Endothelial cell of umbilical vein (primary cell): ENCODE results near the gene MEX3C. TPM values are rescaled to one million over a fixed set of nuclear protein-coding genes. Genes with fewer than 3 reads are reported as not detected.

ENCODE experiments used
- BruUV-seq: library from RNA; stranded (reverse); fragments of 400-500 nt; replicated peaks from 2 replicates; lab custom pipeline; 2021; lab: Mats Ljungman, UMichigan
- CTCF ChIA-PET: fragments of 300-600, 350-600 bp; sonication (Branson Sonifier 250); formaldehyde crosslinking; loops from one replicate; lab custom pipeline; 2021; ENCODE audit warnings: antibody characterized with exemption, inconsistent platforms; lab: Charles Lee
- POLR2A ChIA-PET: fragments of 300-600, 350-600 bp; sonication (Branson Sonifier 250); formaldehyde crosslinking; loops from one replicate; lab custom pipeline; 2021; ENCODE audit warnings: antibody characterized with exemption, inconsistent platforms; lab: Charles Lee
- DNase-seq: peaks from one replicate; pipeline ENCODE4 v3.0.0-alpha.2; 2011; ENCODE audit warnings: low read depth, low spot score
- FAIRE-seq: peaks from 2 replicates; lab custom pipeline; 2011; peaks lifted over from hg19 to GRCh38; lab: Jason Lieb, UNC
- H2AFZ ChIP-seq: 2 replicates; pipeline ENCODE4 v1.6.0; 2012; ENCODE audit warnings: low read depth, low read length, control low read depth, inconsistent platforms
- H3K27ac ChIP-seq: 2 replicates; pipeline ENCODE4 v1.5.1; 2011; ENCODE audit warnings: low read depth, mild to moderate bottlenecking, control low read depth, low read length, moderate library complexity; ENCODE audit not compliant: insufficient read depth
- H3K27me3 ChIP-seq, 2 experiments: 2 replicates each; pipeline versions ENCODE4 v1.6.0 to v1.6.1; 2011; ENCODE audit warnings: low read length in 2 of 2, mixed read lengths in 1 of 2; ENCODE audit not compliant: control insufficient read depth in 2 of 2, insufficient read depth in 2 of 2
- H3K36me3 ChIP-seq, 2 experiments: 2 replicates in 1 of 2; 3 replicates in 1 of 2; pipeline ENCODE4 v1.5.1; 2011; ENCODE audit warnings: low read length in 2 of 2, mild to moderate bottlenecking in 1 of 2, moderate library complexity in 1 of 2; ENCODE audit not compliant: control insufficient read depth in 2 of 2, insufficient read depth in 2 of 2; ENCODE audit errors: extremely low read depth in 1 of 2
- H3K4me1 ChIP-seq: 3 replicates; pipeline ENCODE4 v1.5.1; 2011; ENCODE audit warnings: mild to moderate bottlenecking, low read length; ENCODE audit not compliant: control insufficient read depth, insufficient read depth; ENCODE audit errors: extremely low read depth
- H3K4me2 ChIP-seq: 2 replicates; pipeline ENCODE4 v1.6.1; 2011; ENCODE audit warnings: low read length, control low read depth, mixed read lengths; ENCODE audit not compliant: insufficient read depth
- H3K4me3 ChIP-seq, 3 experiments: fragments of 200-600 bp in 1 of 3; sonication (generic), shearing (Covaris generic) in 1 of 3; replicated peaks in 1 of 3; 2 replicates each; pipeline ENCODE4 v1.5.1; 2011 to 2016; ENCODE audit warnings: control low read depth in 3 of 3, low read length in 3 of 3, mild to moderate bottlenecking in 2 of 3, inconsistent platforms in 1 of 3, low read depth in 1 of 3, moderate library complexity in 1 of 3; ENCODE audit not compliant: insufficient read depth in 1 of 3
- H3K79me2 ChIP-seq: 2 replicates; pipeline ENCODE4 v1.6.0; 2012; ENCODE audit warnings: low read length, inconsistent platforms; ENCODE audit not compliant: control insufficient read depth, insufficient read depth
- H3K9ac ChIP-seq: replicated peaks from 2 replicates; pipeline ENCODE3; 2011; ENCODE audit warnings: low read length, control low read depth; ENCODE audit not compliant: insufficient read depth; ENCODE audit errors: extremely low read depth
- H3K9me1 ChIP-seq: replicated peaks from 3 replicates; pipeline ENCODE4 v1.6.0; 2011; ENCODE audit warnings: mild to moderate bottlenecking, low read length; ENCODE audit not compliant: control insufficient read depth, insufficient read depth; ENCODE audit errors: extremely low read depth
- H3K9me3 ChIP-seq: replicated peaks from 2 replicates; pipeline ENCODE4 v1.5.1; 2012; ENCODE audit warnings: low read length, inconsistent platforms; ENCODE audit not compliant: control insufficient read depth, insufficient read depth
- H4K20me1 ChIP-seq: replicated peaks from 2 replicates; pipeline ENCODE3; 2011; ENCODE audit warnings: mild to moderate bottlenecking, low read length; ENCODE audit not compliant: control insufficient read depth, insufficient read depth; ENCODE audit errors: extremely low read depth
- EZH2 ChIP-seq: IDR thresholded peaks from 2 replicates; pipeline ENCODE4 v1.6.1; 2012; ENCODE audit warnings: borderline replicate concordance, low read depth, mild to moderate bottlenecking, moderate library complexity, low read length, inconsistent platforms; ENCODE audit not compliant: severe bottlenecking
- FOS ChIP-seq: IDR thresholded peaks from 2 replicates; pipeline ENCODE4 v1.6.1; 2011; ENCODE audit warnings: mild to moderate bottlenecking, low read length, moderate library complexity, borderline replicate concordance; ENCODE audit not compliant: insufficient read depth
- GATA2 ChIP-seq: IDR thresholded peaks from 2 replicates; pipeline ENCODE4 v1.7.0; 2011; ENCODE audit warnings: low read depth, mild to moderate bottlenecking, moderate library complexity, mixed read lengths, low read length; ENCODE audit not compliant: insufficient read length, insufficient read depth
- JUN ChIP-seq: IDR thresholded peaks from 2 replicates; pipeline ENCODE4 v1.6.1; 2011; ENCODE audit warnings: borderline replicate concordance, low read depth; ENCODE audit not compliant: insufficient read length, insufficient read depth
- MYC ChIP-seq: IDR thresholded peaks from one replicate; pipeline ENCODE4 v1.6.1; 2011; ENCODE audit warnings: mild to moderate bottlenecking, low read depth, low read length
- POLR2A ChIP-seq: IDR thresholded peaks from 2 replicates; pipeline ENCODE4 v1.6.1; 2012; ENCODE audit warnings: low read depth, mild to moderate bottlenecking, control low read depth, low read length
- POLR2AphosphoS5 ChIP-seq: IDR thresholded peaks from 2 replicates; pipeline ENCODE4 v1.6.1; 2012; ENCODE audit warnings: low read depth, mild to moderate bottlenecking, control low read depth, low read length, moderate library complexity; ENCODE audit not compliant: insufficient read depth
- dilution Hi-C: fragments of 300-500 bp; cut with MboI; formaldehyde crosslinking; loops from one replicate; pipeline ENCODE4 v1.15.0; 2019; ENCODE audit warnings: low sequenced_read_pairs; ENCODE audit not compliant: extremely low pct_ligation_motif_present
- intact Hi-C: fragments of 100-400 bp; cut with micrococcal nuclease; formaldehyde crosslinking; loops from one replicate; pipeline ENCODE4 v1.10.0; 2022
- polyA plus RNA-seq, 4 experiments: library from polyadenylated mRNA; depleted of rRNA in 3 of 4; stranded (reverse) in 3 of 4; unstranded in 1 of 4; fragments of >200 nt; gene quantifications; 2 replicates each; pipeline versions ENCODE4 v1.2.1 to v1.2.3, GENCODE V29; 2011 to 2012; ENCODE audit warnings: missing spikeins in 1 of 4
- total RNA-seq: library from RNA; stranded (reverse); gene quantifications from 2 replicates; pipeline ENCODE4 v1.2.3, GENCODE V29; 2021
- TF ChIP-seq, protein P1 (sequence below): IDR thresholded peaks from 2 replicates; pipeline ENCODE4 v1.6.1; 2011; ENCODE audit not compliant: insufficient read depth, insufficient read length
- TF ChIP-seq, protein P2 (sequence below), 2 donors: IDR thresholded peaks; 1 replicate in 1 of 2; 2 replicates in 1 of 2; pipeline ENCODE4 v1.5.1; 2011; ENCODE audit warnings: low read length in 2 of 2, mild to moderate bottlenecking in 2 of 2, moderate library complexity in 2 of 2, control low read depth in 1 of 2, inconsistent platforms in 1 of 2, low read depth in 1 of 2; ENCODE audit not compliant: insufficient read depth in 1 of 2; ENCODE audit errors: extremely low read depth in 1 of 2

The MEX3C gene
- total and polyA plus RNA-seq, 2 donors (not counting 3 experiments of a cell fraction or from before 2014, with no cell fraction given): 23.4 to 45.7 TPM

DNA sequence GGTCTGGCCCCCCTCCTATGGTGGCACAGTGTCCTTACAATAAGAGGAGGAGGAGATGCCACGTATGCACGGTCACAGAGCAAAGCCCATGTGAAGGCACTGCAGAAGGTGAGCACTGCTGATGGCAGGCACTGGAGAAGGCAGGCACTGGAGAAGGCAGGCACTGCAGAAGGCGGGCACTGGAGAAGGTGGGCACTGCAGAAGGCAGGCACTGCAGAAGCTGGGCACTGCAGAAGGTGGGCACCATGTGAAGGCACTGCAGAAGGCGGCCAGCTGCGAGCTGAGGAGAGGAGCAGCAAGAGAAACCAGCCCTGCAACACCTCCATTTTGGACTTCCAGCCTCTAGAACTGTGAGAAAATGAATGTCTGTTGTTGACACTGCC, 46.3 kb downstream of the MEX3C start:
- FAIRE-seq (no peak), DNase-seq (no peak)
- dilution Hi-C loops (no loop called here), intact Hi-C loops (no loop called here)
- Histone ChIP-seq H3K4me2 (no peak overlapping the region), H3K4me1 (no peaks in the 10 kb centered on the region), H3K9me1 (no peaks in the 10 kb centered on the region), H3K27ac (no peak overlapping the region), H3K27me3 (no peaks in the 10 kb centered on the region), H3K4me3 (no peak overlapping the region), H3K79me2 (no peaks in the 10 kb centered on the region), H3K9me3 (no peaks in the 10 kb centered on the region), H3K36me3 (no peaks in the 10 kb centered on the region), H4K20me1 (no peaks in the 10 kb centered on the region), H2AFZ (no peak overlapping the region), H3K9ac (no peak overlapping the region)
- ChIA-PET CTCF (no interaction called here), POLR2A (no interaction called here)
- no peak for TF ChIP-seq POLR2AphosphoS5
- TF ChIP-seq FOS: no peak
- TF ChIP-seq MYC: no peak
- no TSS peak for BruUV-seq

DNA sequence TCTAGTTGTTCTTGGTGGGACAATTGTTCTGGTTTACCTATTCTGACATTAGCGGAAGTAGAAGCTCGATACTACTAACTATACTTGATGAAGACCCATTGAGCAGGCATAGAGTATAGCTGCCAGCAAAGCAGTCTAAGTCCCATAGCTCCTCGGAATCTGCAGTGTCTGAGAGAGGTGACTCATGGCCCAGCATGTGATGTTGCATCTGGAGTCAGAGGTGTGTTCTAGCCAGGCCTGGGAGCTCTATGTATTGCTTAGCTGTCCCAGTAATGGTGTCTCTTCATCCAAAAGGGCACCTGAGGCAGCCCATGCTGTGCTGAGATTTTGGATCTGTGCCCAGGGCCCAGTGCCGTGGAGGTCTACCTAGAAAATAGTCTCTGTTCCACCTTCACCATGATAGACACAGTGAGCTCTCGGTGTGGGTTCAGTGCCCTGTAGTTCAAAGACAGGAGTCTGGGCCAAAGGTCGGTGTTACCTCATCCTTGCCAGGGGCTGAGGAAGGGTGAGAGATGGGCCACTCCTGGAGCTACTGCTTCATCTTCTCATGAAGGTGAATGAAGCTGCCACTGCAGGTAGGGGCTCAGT, 47.3 kb downstream of the MEX3C start:
- TF ChIP-seq, protein P1, sequence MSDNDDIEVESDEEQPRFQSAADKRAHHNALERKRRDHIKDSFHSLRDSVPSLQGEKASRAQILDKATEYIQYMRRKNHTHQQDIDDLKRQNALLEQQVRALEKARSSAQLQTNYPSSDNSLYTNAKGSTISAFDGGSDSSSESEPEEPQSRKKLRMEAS: no peak
- TF ChIP-seq POLR2AphosphoS5 (no peak), POLR2A (no peak), FOS (no peak), GATA2 (no peak), EZH2 (no peak), MYC (no peak), JUN (no peak)
- TF ChIP-seq, protein P2, sequence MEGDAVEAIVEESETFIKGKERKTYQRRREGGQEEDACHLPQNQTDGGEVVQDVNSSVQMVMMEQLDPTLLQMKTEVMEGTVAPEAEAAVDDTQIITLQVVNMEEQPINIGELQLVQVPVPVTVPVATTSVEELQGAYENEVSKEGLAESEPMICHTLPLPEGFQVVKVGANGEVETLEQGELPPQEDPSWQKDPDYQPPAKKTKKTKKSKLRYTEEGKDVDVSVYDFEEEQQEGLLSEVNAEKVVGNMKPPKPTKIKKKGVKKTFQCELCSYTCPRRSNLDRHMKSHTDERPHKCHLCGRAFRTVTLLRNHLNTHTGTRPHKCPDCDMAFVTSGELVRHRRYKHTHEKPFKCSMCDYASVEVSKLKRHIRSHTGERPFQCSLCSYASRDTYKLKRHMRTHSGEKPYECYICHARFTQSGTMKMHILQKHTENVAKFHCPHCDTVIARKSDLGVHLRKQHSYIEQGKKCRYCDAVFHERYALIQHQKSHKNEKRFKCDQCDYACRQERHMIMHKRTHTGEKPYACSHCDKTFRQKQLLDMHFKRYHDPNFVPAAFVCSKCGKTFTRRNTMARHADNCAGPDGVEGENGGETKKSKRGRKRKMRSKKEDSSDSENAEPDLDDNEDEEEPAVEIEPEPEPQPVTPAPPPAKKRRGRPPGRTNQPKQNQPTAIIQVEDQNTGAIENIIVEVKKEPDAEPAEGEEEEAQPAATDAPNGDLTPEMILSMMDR (IDR thresholded peaks at IDR 0.05; ENCODE audit: extremely low read depth in 1 of 2, insufficient read depth in 1 of 2, low read depth in 1 of 2, low read length in 2 of 2): no peak
- H3K4me3 ChIP-seq: no peak overlapping the region
- dilution Hi-C loops (no loop called here), intact Hi-C loops (no loop called here)
- no peaks in the 10 kb centered on the region for H3K9me3 ChIP-seq
- ChIA-PET POLR2A (no interaction called here), CTCF (no interaction called here)
- no peak overlapping the region for H3K27ac ChIP-seq
- no peak for FAIRE-seq
- H3K9ac ChIP-seq: no peak overlapping the region
- BruUV-seq: no TSS peak
- H3K36me3 ChIP-seq: no peaks in the 10 kb centered on the region
- H3K79me2 ChIP-seq: no peaks in the 10 kb centered on the region
- DNase-seq: no peak
- H3K27me3 ChIP-seq: no peaks in the 10 kb centered on the region
- no peaks in the 10 kb centered on the region for H4K20me1 ChIP-seq
- no peaks in the 10 kb centered on the region for H3K4me1 ChIP-seq
- H2AFZ ChIP-seq: no peak overlapping the region
- H3K9me1 ChIP-seq: no peaks in the 10 kb centered on the region
- no peak overlapping the region for H3K4me2 ChIP-seq
